ENCODE data around the gene THOC5.

Gene THOC5

DNA sequence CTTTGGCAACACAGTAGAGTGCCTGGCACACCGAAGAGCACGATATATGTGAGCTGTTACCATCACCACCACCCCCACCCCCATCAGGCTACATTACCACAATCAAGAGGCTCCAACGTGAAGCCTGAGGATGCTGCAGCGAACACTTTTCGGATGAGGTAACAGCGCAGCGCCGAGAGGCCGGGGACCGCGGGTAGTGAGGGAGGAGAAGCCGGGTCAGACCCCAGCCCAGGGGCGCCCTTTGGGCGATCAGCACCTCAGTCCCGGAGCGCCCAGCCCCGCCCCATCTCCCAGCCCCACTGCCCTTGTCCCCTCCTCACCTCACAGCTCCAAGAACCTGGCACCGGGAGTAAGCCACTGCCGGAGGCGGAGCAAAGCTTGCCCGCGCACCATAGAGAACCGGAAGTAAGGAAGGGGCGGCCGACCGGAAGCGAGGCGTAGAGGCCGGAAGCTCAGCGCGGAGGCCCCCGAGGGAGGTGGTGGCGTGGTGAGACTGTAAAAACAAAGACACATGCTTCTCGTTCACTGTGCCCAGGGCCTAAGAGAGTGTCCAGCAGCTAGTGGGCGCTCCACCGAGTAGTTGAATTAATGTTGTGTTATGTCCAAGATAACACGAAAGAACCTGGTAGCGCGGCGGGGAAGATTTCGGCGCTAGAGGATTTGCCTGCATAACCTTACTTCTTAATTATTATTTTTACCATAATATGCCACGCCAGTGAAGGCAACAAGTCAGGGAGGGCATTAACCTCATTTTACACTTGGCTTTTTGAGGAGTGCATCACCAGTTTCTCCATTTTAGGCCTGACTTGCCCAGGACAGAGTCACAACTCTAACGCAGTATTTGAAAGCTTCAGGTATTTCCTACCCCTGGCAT, at the start of gene THOC5 (continued):
- TF ChIP-seq, protein P1, sequence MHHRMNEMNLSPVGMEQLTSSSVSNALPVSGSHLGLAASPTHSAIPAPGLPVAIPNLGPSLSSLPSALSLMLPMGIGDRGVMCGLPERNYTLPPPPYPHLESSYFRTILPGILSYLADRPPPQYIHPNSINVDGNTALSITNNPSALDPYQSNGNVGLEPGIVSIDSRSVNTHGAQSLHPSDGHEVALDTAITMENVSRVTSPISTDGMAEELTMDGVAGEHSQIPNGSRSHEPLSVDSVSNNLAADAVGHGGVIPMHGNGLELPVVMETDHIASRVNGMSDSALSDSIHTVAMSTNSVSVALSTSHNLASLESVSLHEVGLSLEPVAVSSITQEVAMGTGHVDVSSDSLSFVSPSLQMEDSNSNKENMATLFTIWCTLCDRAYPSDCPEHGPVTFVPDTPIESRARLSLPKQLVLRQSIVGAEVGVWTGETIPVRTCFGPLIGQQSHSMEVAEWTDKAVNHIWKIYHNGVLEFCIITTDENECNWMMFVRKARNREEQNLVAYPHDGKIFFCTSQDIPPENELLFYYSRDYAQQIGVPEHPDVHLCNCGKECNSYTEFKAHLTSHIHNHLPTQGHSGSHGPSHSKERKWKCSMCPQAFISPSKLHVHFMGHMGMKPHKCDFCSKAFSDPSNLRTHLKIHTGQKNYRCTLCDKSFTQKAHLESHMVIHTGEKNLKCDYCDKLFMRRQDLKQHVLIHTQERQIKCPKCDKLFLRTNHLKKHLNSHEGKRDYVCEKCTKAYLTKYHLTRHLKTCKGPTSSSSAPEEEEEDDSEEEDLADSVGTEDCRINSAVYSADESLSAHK (tag by site-specific recombination; IDR thresholded peaks at IDR 0.05), result no peak
- no peak for TF ChIP-seq FEZF1 (tag by site-specific recombination; IDR thresholded peaks at IDR 0.05)
- no peak for TF ChIP-seq ZNF558 (tag by site-specific recombination; IDR thresholded peaks at IDR 0.05)
- TF ChIP-seq, protein P2, sequence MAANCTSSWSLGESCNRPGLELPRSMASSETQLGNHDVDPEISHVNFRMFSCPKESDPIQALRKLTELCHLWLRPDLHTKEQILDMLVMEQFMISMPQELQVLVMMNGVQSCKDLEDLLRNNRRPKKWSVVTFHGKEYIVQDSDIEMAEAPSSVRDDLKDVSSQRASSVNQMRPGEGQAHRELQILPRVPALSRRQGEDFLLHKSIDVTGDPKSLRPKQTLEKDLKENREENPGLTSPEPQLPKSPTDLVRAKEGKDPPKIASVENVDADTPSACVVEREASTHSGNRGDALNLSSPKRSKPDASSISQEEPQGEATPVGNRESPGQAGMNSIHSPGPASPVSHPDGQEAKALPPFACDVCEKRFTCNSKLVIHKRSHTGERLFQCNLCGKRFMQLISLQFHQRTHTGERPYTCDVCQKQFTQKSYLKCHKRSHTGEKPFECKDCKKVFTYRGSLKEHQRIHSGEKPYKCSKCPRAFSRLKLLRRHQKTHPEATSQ (tag by site-specific recombination; IDR thresholded peaks at IDR 0.05), result no peak
- TF ChIP-seq ZNF394 (tag by site-specific recombination; IDR thresholded peaks at IDR 0.05; ENCODE audit: borderline replicate concordance), result peak; percentile 69; the same call in 1 of the 2 replicates
- TF ChIP-seq ZNF416 (tag by site-specific recombination; IDR thresholded peaks at IDR 0.05), result no peak
- TF ChIP-seq ZNF112 (tag by site-specific recombination; IDR thresholded peaks at IDR 0.05), result no peak
- TF ChIP-seq ZNF600 (tag by site-specific recombination; IDR thresholded peaks at IDR 0.05), result peak; percentile 56
- TF ChIP-seq, protein P3, sequence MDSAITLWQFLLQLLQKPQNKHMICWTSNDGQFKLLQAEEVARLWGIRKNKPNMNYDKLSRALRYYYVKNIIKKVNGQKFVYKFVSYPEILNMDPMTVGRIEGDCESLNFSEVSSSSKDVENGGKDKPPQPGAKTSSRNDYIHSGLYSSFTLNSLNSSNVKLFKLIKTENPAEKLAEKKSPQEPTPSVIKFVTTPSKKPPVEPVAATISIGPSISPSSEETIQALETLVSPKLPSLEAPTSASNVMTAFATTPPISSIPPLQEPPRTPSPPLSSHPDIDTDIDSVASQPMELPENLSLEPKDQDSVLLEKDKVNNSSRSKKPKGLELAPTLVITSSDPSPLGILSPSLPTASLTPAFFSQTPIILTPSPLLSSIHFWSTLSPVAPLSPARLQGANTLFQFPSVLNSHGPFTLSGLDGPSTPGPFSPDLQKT (IDR thresholded peaks at IDR 0.05; ENCODE audit: borderline replicate concordance, low read depth, low read length), result peak; percentile 78; the same call in 1 of the 2 replicates
- TF ChIP-seq ZNF701 (tag by site-specific recombination; IDR thresholded peaks at IDR 0.05), result no peak
- TF ChIP-seq, protein P4, sequence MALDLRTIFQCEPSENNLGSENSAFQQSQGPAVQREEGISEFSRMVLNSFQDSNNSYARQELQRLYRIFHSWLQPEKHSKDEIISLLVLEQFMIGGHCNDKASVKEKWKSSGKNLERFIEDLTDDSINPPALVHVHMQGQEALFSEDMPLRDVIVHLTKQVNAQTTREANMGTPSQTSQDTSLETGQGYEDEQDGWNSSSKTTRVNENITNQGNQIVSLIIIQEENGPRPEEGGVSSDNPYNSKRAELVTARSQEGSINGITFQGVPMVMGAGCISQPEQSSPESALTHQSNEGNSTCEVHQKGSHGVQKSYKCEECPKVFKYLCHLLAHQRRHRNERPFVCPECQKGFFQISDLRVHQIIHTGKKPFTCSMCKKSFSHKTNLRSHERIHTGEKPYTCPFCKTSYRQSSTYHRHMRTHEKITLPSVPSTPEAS (tag by site-specific recombination; IDR thresholded peaks at IDR 0.05), result no peak
- TF ChIP-seq ZNF184 (tag by site-specific recombination; IDR thresholded peaks at IDR 0.05), result no peak
- TF ChIP-seq, protein P5, sequence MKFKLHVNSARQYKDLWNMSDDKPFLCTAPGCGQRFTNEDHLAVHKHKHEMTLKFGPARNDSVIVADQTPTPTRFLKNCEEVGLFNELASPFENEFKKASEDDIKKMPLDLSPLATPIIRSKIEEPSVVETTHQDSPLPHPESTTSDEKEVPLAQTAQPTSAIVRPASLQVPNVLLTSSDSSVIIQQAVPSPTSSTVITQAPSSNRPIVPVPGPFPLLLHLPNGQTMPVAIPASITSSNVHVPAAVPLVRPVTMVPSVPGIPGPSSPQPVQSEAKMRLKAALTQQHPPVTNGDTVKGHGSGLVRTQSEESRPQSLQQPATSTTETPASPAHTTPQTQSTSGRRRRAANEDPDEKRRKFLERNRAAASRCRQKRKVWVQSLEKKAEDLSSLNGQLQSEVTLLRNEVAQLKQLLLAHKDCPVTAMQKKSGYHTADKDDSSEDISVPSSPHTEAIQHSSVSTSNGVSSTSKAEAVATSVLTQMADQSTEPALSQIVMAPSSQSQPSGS (tag by site-specific recombination; IDR thresholded peaks at IDR 0.05; ENCODE audit: low read depth), result no peak
- TF ChIP-seq KLF1 (tag by site-specific recombination; IDR thresholded peaks at IDR 0.05), result no peak; the same call in 1 of the 2 replicates
- peak; percentile 65 for TF ChIP-seq EGR2 (tag by site-specific recombination; IDR thresholded peaks at IDR 0.05; ENCODE audit: low read depth)
- no peak for TF ChIP-seq YY2 (tag by site-specific recombination; IDR thresholded peaks at IDR 0.05)
- no peak for TF ChIP-seq ZNF274 (IDR thresholded peaks at IDR 0.05; ENCODE audit: low read length)
- TF ChIP-seq ZNF274 (tag by site-specific recombination; IDR thresholded peaks at IDR 0.05; ENCODE audit: borderline replicate concordance), result no peak
- no peak for TF ChIP-seq YY1 (tag by site-specific recombination; IDR thresholded peaks at IDR 0.05)
- TF ChIP-seq, protein P6, sequence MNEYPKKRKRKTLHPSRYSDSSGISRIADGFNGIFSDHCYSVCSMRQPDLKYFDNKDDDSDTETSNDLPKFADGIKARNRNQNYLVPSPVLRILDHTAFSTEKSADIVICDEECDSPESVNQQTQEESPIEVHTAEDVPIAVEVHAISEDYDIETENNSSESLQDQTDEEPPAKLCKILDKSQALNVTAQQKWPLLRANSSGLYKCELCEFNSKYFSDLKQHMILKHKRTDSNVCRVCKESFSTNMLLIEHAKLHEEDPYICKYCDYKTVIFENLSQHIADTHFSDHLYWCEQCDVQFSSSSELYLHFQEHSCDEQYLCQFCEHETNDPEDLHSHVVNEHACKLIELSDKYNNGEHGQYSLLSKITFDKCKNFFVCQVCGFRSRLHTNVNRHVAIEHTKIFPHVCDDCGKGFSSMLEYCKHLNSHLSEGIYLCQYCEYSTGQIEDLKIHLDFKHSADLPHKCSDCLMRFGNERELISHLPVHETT (tag by site-specific recombination; IDR thresholded peaks at IDR 0.05), result no peak
- peak; percentile 52 for TF ChIP-seq SCRT2 (tag by site-specific recombination; IDR thresholded peaks at IDR 0.05)
- no peak for TF ChIP-seq ZNF830 (tag by site-specific recombination; IDR thresholded peaks at IDR 0.05; ENCODE audit: low read depth)
- no peak for TF ChIP-seq ZNF621 (tag by site-specific recombination; IDR thresholded peaks at IDR 0.05)
- no peak for TF ChIP-seq HOXC10 (CRISPR knock-in tag; IDR thresholded peaks at IDR 0.05)
- TF ChIP-seq BCL11A (tag by site-specific recombination; IDR thresholded peaks at IDR 0.05; ENCODE audit: low read depth), result peak; percentile 82
- no peak for TF ChIP-seq ZNF157 (tag by site-specific recombination; IDR thresholded peaks at IDR 0.05)
- TF ChIP-seq ZSCAN30 (tag by site-specific recombination; IDR thresholded peaks at IDR 0.05), result peak; percentile 21; the same call in 1 of the 2 replicates
- no peak for TF ChIP-seq SCRT1 (tag by site-specific recombination; IDR thresholded peaks at IDR 0.05; ENCODE audit: borderline replicate concordance)
- no peak for TF ChIP-seq ZNF544 (tag by site-specific recombination; IDR thresholded peaks at IDR 0.05)
- no peak; the same call in 1 of the 2 replicates for TF ChIP-seq OSR2 (tag by site-specific recombination; IDR thresholded peaks at IDR 0.05)
- TF ChIP-seq ZNF423 (tag by site-specific recombination; IDR thresholded peaks at IDR 0.05), result no peak
- no peak for TF ChIP-seq MEIS1 (CRISPR knock-in tag; IDR thresholded peaks at IDR 0.05; ENCODE audit: borderline replicate concordance)

All from HEK293 (cell line).